ENCODE results near the gene SH3RF1.

The SH3RF1 gene

DNA sequence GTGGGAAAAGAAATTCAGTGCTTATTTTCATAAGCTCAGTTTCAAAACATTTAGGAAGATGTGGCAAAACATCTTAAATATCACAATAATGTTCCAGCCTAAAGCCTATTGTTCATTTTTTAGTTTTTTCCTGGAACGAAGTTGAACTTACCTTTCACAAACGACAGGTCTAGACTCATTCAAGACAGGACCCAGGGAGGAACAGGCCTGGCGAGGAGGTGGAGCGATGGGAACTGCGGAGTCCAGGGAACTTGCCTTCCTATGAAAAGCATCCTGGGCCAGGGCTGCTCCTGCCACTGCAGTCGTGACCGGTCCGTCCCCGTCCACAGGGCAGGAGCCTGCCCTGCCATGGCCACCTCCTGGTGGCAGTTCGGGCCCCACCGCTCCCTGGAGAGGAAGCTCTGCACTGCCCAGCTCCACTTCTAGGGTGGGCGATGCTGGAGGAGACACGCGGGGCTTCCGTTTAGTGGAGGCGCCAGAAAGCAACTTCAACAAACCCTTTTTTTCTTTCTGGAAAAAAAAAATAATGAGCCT lies 164.0 kb downstream of the SH3RF1 start:
- no peak overlapping the region for H2AFZ ChIP-seq (ENCODE audit: insufficient read depth, low read length, poor library complexity)
- H3K27me3 ChIP-seq (ENCODE audit: insufficient read depth, low read length), result no peaks in the 10 kb centered on the region
- H3K9me3 ChIP-seq (ENCODE audit: insufficient read depth, low read depth, low read length), result no peaks in the 10 kb centered on the region
- no peak overlapping the region for H3K14ac ChIP-seq (ENCODE audit: low read length)
- no peak overlapping the region for H3K27ac ChIP-seq (ENCODE audit: low read depth, low read length)
- H3K4me3 ChIP-seq (ENCODE audit: low read depth, low read length), result no peak overlapping the region
- no CpG with 5 or more reads among the region's 16 CpGs for WGBS (ENCODE audit: extremely low coverage, insufficient coverage, insufficient read length)
- no peak overlapping the region for H2BK12ac ChIP-seq (ENCODE audit: low read length)
- H2BK120ac ChIP-seq (ENCODE audit: insufficient read depth, low read length, poor library complexity), result no peak overlapping the region
- peak overlapping the region; percentile 91 for H3K23ac ChIP-seq (ENCODE audit: low read length)
- H2BK5ac ChIP-seq (ENCODE audit: low read depth, low read length, poor library complexity), result no peak overlapping the region
- no peak overlapping the region for H3K18ac ChIP-seq (ENCODE audit: low read length)
- no peak for DNase-seq
- no peak overlapping the region for H4K8ac ChIP-seq (ENCODE audit: low read depth, low read length)
- H2AK5ac ChIP-seq (ENCODE audit: low read length), result no peak overlapping the region
- H3K79me2 ChIP-seq (ENCODE audit: control insufficient read depth, insufficient read depth, low read length, poor library complexity), result no peaks in the 10 kb centered on the region
- no peaks in the 10 kb centered on the region for H3K79me1 ChIP-seq (ENCODE audit: low read length)
- H3K9ac ChIP-seq (ENCODE audit: low read length), result no peak overlapping the region
- peaks cover 3 to 6% of the 10 kb centered on the region in 2 experiments for H3K4me1 ChIP-seq (ENCODE audit: control insufficient read depth in 1 of 2, insufficient read depth in 2 of 2, low read length in 2 of 2)
- H3K4ac ChIP-seq (ENCODE audit: low read depth, low read length), result no peak overlapping the region
- no peak overlapping the region for H4K91ac ChIP-seq (ENCODE audit: low read depth, low read length)
- peaks cover 12 to 22% of the 10 kb centered on the region in 2 experiments for H3K36me3 ChIP-seq (ENCODE audit: control insufficient read depth in 1 of 2, insufficient read depth in 2 of 2, low read length in 2 of 2)
- no peak overlapping the region for H3K4me2 ChIP-seq (ENCODE audit: low read length)
- no peak overlapping the region for H4K12ac ChIP-seq (ENCODE audit: low read depth, low read length)

DNA sequence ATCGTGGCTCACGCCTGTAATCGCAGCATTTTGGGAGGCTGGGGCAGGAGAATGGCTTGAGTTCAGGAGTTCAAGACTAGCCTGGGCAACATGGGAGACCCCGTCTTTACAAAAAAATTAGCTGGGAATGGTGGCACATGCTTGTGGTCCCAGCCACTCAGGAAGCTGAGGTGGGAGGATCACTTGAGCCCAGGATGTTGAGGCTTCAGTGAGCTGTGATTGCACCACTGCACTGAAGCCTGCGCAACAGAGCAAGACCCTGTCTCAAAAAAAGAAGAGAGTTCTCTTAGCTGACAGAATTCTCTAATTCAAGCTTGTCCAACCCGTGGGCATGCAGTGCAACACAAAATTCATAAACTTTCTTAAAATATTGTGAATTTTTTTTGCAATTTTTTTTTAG lies 165.1 kb downstream of the SH3RF1 start:
- H3K36me3 ChIP-seq (ENCODE audit: control insufficient read depth in 1 of 2, insufficient read depth in 2 of 2, low read length in 2 of 2), result peaks cover 7 to 21% of the 10 kb centered on the region in 2 experiments
- no peaks in the 10 kb centered on the region for H3K79me2 ChIP-seq (ENCODE audit: control insufficient read depth, insufficient read depth, low read length, poor library complexity)
- H3K9me3 ChIP-seq (ENCODE audit: insufficient read depth, low read depth, low read length), result no peaks in the 10 kb centered on the region
- no peak overlapping the region for H3K23ac ChIP-seq (ENCODE audit: low read length)
- no peak overlapping the region for H2BK120ac ChIP-seq (ENCODE audit: insufficient read depth, low read length, poor library complexity)
- H3K4ac ChIP-seq (ENCODE audit: low read depth, low read length), result no peak overlapping the region
- no peak overlapping the region for H3K27ac ChIP-seq (ENCODE audit: low read depth, low read length)
- H3K9ac ChIP-seq (ENCODE audit: low read length), result no peak overlapping the region
- no peak overlapping the region for H4K12ac ChIP-seq (ENCODE audit: low read depth, low read length)
- no peaks in the 10 kb centered on the region for H3K27me3 ChIP-seq (ENCODE audit: insufficient read depth, low read length)
- no peak overlapping the region for H2AK5ac ChIP-seq (ENCODE audit: low read length)
- no peak overlapping the region for H2BK5ac ChIP-seq (ENCODE audit: low read depth, low read length, poor library complexity)
- no peak for DNase-seq
- no peak overlapping the region for H4K91ac ChIP-seq (ENCODE audit: low read depth, low read length)
- WGBS (ENCODE audit: extremely low coverage, insufficient coverage, insufficient read length), result no CpG with 5 or more reads among the region's 6 CpGs
- H4K8ac ChIP-seq (ENCODE audit: low read depth, low read length), result no peak overlapping the region
- H3K18ac ChIP-seq (ENCODE audit: low read length), result no peak overlapping the region
- no peaks in the 10 kb centered on the region for H3K79me1 ChIP-seq (ENCODE audit: low read length)
- no peak overlapping the region for H3K4me2 ChIP-seq (ENCODE audit: low read length)
- H3K4me3 ChIP-seq (ENCODE audit: low read depth, low read length), result no peak overlapping the region
- H2AFZ ChIP-seq (ENCODE audit: insufficient read depth, low read length, poor library complexity), result no peak overlapping the region
- H3K14ac ChIP-seq (ENCODE audit: low read length), result no peak overlapping the region
- no peak overlapping the region for H2BK12ac ChIP-seq (ENCODE audit: low read length)
- peaks cover 3 to 6% of the 10 kb centered on the region in 2 experiments for H3K4me1 ChIP-seq (ENCODE audit: control insufficient read depth in 1 of 2, insufficient read depth in 2 of 2, low read length in 2 of 2)

DNA sequence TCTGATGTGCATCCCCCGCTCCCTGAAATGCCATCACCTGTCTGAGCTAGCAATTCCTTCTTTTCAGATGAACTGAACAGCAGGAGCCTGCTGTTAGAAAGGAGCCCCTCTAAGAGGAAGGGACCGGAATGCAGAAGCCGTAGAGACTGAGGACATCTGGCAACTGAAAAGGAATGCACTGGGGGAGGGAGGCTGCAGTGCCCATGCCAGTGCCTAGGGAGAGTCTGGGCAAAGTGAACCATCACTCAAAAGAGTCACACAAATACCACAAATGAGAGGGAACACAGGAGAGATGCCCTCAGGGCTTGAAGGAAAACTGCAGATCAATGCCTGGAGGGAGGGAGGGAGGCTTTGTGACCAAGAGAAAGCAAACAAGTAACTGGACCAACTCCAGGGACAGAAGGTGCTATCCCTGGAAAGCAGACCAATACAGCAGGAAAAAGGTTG lies 166.8 kb downstream of the SH3RF1 start:
- Histone ChIP-seq H3K23ac (ENCODE audit: low read length) (no peak overlapping the region), H2AFZ (ENCODE audit: insufficient read depth, low read length, poor library complexity) (no peak overlapping the region), H2BK120ac (ENCODE audit: insufficient read depth, low read length, poor library complexity) (no peak overlapping the region), H3K9ac (ENCODE audit: low read length) (no peak overlapping the region), H3K79me1 (ENCODE audit: low read length) (no peaks in the 10 kb centered on the region), H4K91ac (ENCODE audit: low read depth, low read length) (no peak overlapping the region), H3K4me1 (ENCODE audit: control insufficient read depth in 1 of 2, insufficient read depth in 2 of 2, low read length in 2 of 2) (peaks cover 3 to 6% of the 10 kb centered on the region in 2 experiments), H3K79me2 (ENCODE audit: control insufficient read depth, insufficient read depth, low read length, poor library complexity) (no peaks in the 10 kb centered on the region), H3K9me3 (ENCODE audit: insufficient read depth, low read depth, low read length) (no peaks in the 10 kb centered on the region), H3K4me3 (ENCODE audit: low read depth, low read length) (no peak overlapping the region), H3K18ac (ENCODE audit: low read length) (no peak overlapping the region), H3K14ac (ENCODE audit: low read length) (no peak overlapping the region), H3K27me3 (ENCODE audit: insufficient read depth, low read length) (no peaks in the 10 kb centered on the region), H4K8ac (ENCODE audit: low read depth, low read length) (no peak overlapping the region), H2BK12ac (ENCODE audit: low read length) (no peak overlapping the region), H3K4me2 (ENCODE audit: low read length) (no peak overlapping the region), H2BK5ac (ENCODE audit: low read depth, low read length, poor library complexity) (no peak overlapping the region), H3K36me3 (ENCODE audit: control insufficient read depth in 1 of 2, insufficient read depth in 2 of 2, low read length in 2 of 2) (peaks cover 7 to 18% of the 10 kb centered on the region in 2 experiments), H2AK5ac (ENCODE audit: low read length) (no peak overlapping the region), H3K27ac (ENCODE audit: low read depth, low read length) (no peak overlapping the region), H4K12ac (ENCODE audit: low read depth, low read length) (no peak overlapping the region), H3K4ac (ENCODE audit: low read depth, low read length) (no peak overlapping the region)
- peak in 1 of 2 donors; percentile 29 for DNase-seq
- no CpG with 5 or more reads among the region's 3 CpGs for WGBS (ENCODE audit: extremely low coverage, insufficient coverage, insufficient read length)

DNA sequence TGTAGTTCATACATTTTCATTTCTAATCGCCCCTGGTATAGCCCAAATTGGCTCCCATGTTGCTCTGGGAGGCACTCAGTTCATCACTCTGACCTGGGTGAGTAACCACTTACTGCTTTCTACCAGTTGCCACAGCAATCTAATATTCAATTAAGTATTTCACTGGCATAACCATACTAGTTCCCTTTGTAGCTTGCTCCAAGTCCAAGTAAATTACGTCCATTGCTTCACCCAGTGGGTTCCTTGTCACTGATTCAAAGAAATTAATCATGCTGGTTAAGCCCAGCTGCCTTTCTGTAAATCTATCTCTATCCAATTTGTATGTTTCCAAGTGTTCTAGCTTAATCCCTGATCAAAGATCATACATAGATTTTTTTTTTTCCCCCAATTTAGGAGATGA lies 168.7 kb downstream of the SH3RF1 start:
- no peaks in the 10 kb centered on the region for H3K79me2 ChIP-seq (ENCODE audit: control insufficient read depth, insufficient read depth, low read length, poor library complexity)
- no peak overlapping the region for H4K91ac ChIP-seq (ENCODE audit: low read depth, low read length)
- no peak overlapping the region for H4K8ac ChIP-seq (ENCODE audit: low read depth, low read length)
- H2AFZ ChIP-seq (ENCODE audit: insufficient read depth, low read length, poor library complexity), result no peak overlapping the region
- H3K9me3 ChIP-seq (ENCODE audit: insufficient read depth, low read depth, low read length), result no peaks in the 10 kb centered on the region
- H2AK5ac ChIP-seq (ENCODE audit: low read length), result no peak overlapping the region
- no peak overlapping the region for H2BK5ac ChIP-seq (ENCODE audit: low read depth, low read length, poor library complexity)
- WGBS (ENCODE audit: extremely low coverage, insufficient coverage, insufficient read length), result no CpG with 5 or more reads among the region's 2 CpGs
- H3K4me2 ChIP-seq (ENCODE audit: low read length), result no peak overlapping the region
- H3K27me3 ChIP-seq (ENCODE audit: insufficient read depth, low read length), result no peaks in the 10 kb centered on the region
- no peak overlapping the region for H3K27ac ChIP-seq (ENCODE audit: low read depth, low read length)
- H3K4me3 ChIP-seq (ENCODE audit: low read depth, low read length), result no peak overlapping the region
- no peak overlapping the region for H3K18ac ChIP-seq (ENCODE audit: low read length)
- no peak overlapping the region for H3K9ac ChIP-seq (ENCODE audit: low read length)
- no peak overlapping the region for H2BK120ac ChIP-seq (ENCODE audit: insufficient read depth, low read length, poor library complexity)
- H2BK12ac ChIP-seq (ENCODE audit: low read length), result no peak overlapping the region
- no peak overlapping the region for H3K4ac ChIP-seq (ENCODE audit: low read depth, low read length)
- peaks cover 3 to 6% of the 10 kb centered on the region in 2 experiments for H3K4me1 ChIP-seq (ENCODE audit: control insufficient read depth in 1 of 2, insufficient read depth in 2 of 2, low read length in 2 of 2)
- no peak overlapping the region for H3K23ac ChIP-seq (ENCODE audit: low read length)
- DNase-seq, result no peak
- H3K79me1 ChIP-seq (ENCODE audit: low read length), result no peaks in the 10 kb centered on the region
- H4K12ac ChIP-seq (ENCODE audit: low read depth, low read length), result no peak overlapping the region
- no peak overlapping the region for H3K14ac ChIP-seq (ENCODE audit: low read length)
- peaks cover 7 to 14% of the 10 kb centered on the region in 2 experiments for H3K36me3 ChIP-seq (ENCODE audit: control insufficient read depth in 1 of 2, insufficient read depth in 2 of 2, low read length in 2 of 2)

Data from trophoblast cell (in vitro differentiated cells and primary cell).